Retinal pigment epithelial cell (primary cell): ENCODE results near the gene NUP210L.
"Not testable (repeated sequence)": the region's sequence is repeated elsewhere in the genome, so short reads cannot be mapped to it uniquely, and the experiment has no call there.

Experiments
- DNase-seq: peaks from one replicate; pipeline ENCODE4 v3.0.0-alpha.2; 2010; ENCODE audit warnings: low read depth
- H3K4me3 ChIP-seq: 2 replicates; pipeline ENCODE4 v1.5.1; 2011; ENCODE audit warnings: mild to moderate bottlenecking, low read length, control low read depth, moderate library complexity
- CTCF ChIP-seq: conservative IDR thresholded peaks from 2 replicates; pipeline ENCODE4 v1.5.1; 2011; ENCODE audit warnings: low read depth, low read length, control low read depth, inconsistent platforms

NUP210L gene

GRCh38 chr1:154104433-154105082, 50.3 kb downstream of the NUP210L start:
- no peak for DNase-seq
- TF ChIP-seq CTCF: no peak
- H3K4me3 ChIP-seq: no peak overlapping the region

GRCh38 chr1:154100141-154100540, 54.7 kb downstream of the NUP210L start:
- DNase-seq, H3K4me3 ChIP-seq: not testable (repeated sequence)

- H3K4me3 ChIP-seq: no peak overlapping the region
- DNase-seq: no peak
- TF ChIP-seq CTCF: no peak
Measured at GRCh38 chr1:154097873-154098272, 57.0 kb downstream of the NUP210L start.

GRCh38 chr1:154095456-154096060, 59.3 kb downstream of the NUP210L start:
- TF ChIP-seq CTCF: no peak
- no peak for DNase-seq

GRCh38 chr1:154094411-154094810, 60.5 kb downstream of the NUP210L start:
- TF ChIP-seq CTCF: no peak
- H3K4me3 ChIP-seq: no peak overlapping the region
- DNase-seq: no peak

More at GRCh38 chr1:154095456-154096060, 59.3 kb downstream of the NUP210L start:
- H3K4me3 ChIP-seq: no peak overlapping the region

- TF ChIP-seq CTCF: no peak
- no peak overlapping the region for H3K4me3 ChIP-seq
- peak; percentile 6 for DNase-seq
Measured at GRCh38 chr1:154093699-154094098, 61.2 kb downstream of the NUP210L start.

GRCh38 chr1:154091706-154092105, 63.2 kb downstream of the NUP210L start:
- TF ChIP-seq CTCF: no peak
- no peak overlapping the region for H3K4me3 ChIP-seq
- DNase-seq: no peak
